Neural cell (in vitro differentiated cells): Measurements from ENCODE around the gene MPDZ. TPM values are rescaled to one million over a fixed set of nuclear protein-coding genes. Genes with fewer than 3 reads are reported as not detected.

Experiments used
- H2AFZ ChIP-seq: fragments of 200-600, 300-800 bp; sonication (generic), shearing (Covaris generic); 2 replicates; pipeline ENCODE4 v1.6.0; 2014; ENCODE audit warnings: low read depth, mild to moderate bottlenecking, antibody characterized with exemption, low read length, moderate library complexity
- H3F3A ChIP-seq: fragments of 200-600 bp; shearing (Covaris generic); 2 replicates; pipeline ENCODE4 v1.6.1; 2016; ENCODE audit warnings: mild to moderate bottlenecking, moderate library complexity, mixed read lengths, antibody characterized with exemption, low read length; ENCODE audit not compliant: insufficient read depth, poor library complexity, severe bottlenecking
- H3K27ac ChIP-seq: fragments of 200-600, 300-800 bp; sonication (generic), shearing (Covaris generic); 2 replicates; pipeline ENCODE4 v1.5.1; 2014; ENCODE audit warnings: mild to moderate bottlenecking, low read length, moderate library complexity
- H3K27me3 ChIP-seq: fragments of 300-800, 200-600 bp; sonication (generic), shearing (Covaris generic); 2 replicates; pipeline ENCODE4 v1.6.0; 2014; ENCODE audit warnings: mild to moderate bottlenecking, low read depth, low read length, moderate library complexity; ENCODE audit not compliant: insufficient read depth
- H3K36me3 ChIP-seq: fragments of 300-800, 200-600 bp; sonication (generic), shearing (Covaris generic); 2 replicates; pipeline ENCODE4 v1.5.1; 2014; ENCODE audit warnings: mild to moderate bottlenecking, antibody characterized with exemption, low read length, moderate library complexity; ENCODE audit not compliant: insufficient read depth
- H3K4me2 ChIP-seq: fragments of 300-800, 200-600 bp; sonication (generic), shearing (Covaris generic); 2 replicates; pipeline ENCODE4 v1.6.0; 2014; ENCODE audit warnings: mild to moderate bottlenecking, low read length
- H3K4me3 ChIP-seq: fragments of 300-800, 200-600 bp; sonication (generic), shearing (Covaris generic); 2 replicates; pipeline ENCODE4 v1.5.1; 2014; ENCODE audit warnings: mild to moderate bottlenecking, low read length, moderate library complexity
- H3K79me2 ChIP-seq: fragments of 200-600 bp; shearing (Covaris generic); replicated peaks from 2 replicates; pipeline ENCODE4 v1.6.0; 2014; ENCODE audit warnings: mild to moderate bottlenecking, low read length, moderate library complexity; ENCODE audit not compliant: insufficient read depth
- H3K9ac ChIP-seq: fragments of 300-800, 200-600 bp; sonication (generic), shearing (Covaris generic); 2 replicates; pipeline ENCODE4 v1.6.1; 2016; ENCODE audit warnings: mild to moderate bottlenecking, low read length, mixed read lengths
- H3K9me2 ChIP-seq: fragments of 200-600 bp; shearing (Covaris generic); 2 replicates; pipeline ENCODE4 v1.6.1; 2016; ENCODE audit warnings: mild to moderate bottlenecking, low read length, mixed read lengths; ENCODE audit not compliant: insufficient read depth
- H3K9me3 ChIP-seq: fragments of 200-600, 300-800 bp; sonication (generic), shearing (Covaris generic); 2 replicates; pipeline ENCODE4 v1.6.1; 2016; ENCODE audit warnings: mild to moderate bottlenecking, mixed run types, low read length, moderate library complexity, mixed read lengths
- H4K20me1 ChIP-seq: fragments of 200-600 bp; shearing (Covaris generic); 2 replicates; pipeline ENCODE4 v1.6.1; 2016; ENCODE audit warnings: mild to moderate bottlenecking, mixed run types; ENCODE audit not compliant: insufficient read depth
- CTCF ChIP-seq: fragments of 450-650 bp; IDR thresholded peaks from 2 replicates; pipeline ENCODE4 v1.5.1; 2014; ENCODE audit warnings: antibody characterized with exemption, mild to moderate bottlenecking, moderate library complexity; ENCODE audit not compliant: poor library complexity, severe bottlenecking
- EP300 ChIP-seq: fragments of 450-650 bp; conservative IDR thresholded peaks from 2 replicates; pipeline ENCODE4 v1.6.1; 2014; ENCODE audit warnings: antibody characterized with exemption, mild to moderate bottlenecking, moderate library complexity; ENCODE audit not compliant: poor library complexity, severe bottlenecking
- EZH2 ChIP-seq: fragments of 200-600, 300-800 bp; shearing (Covaris generic), sonication (generic); IDR thresholded peaks from 2 replicates; pipeline ENCODE4 v1.6.1; 2014; ENCODE audit warnings: antibody characterized with exemption, low read length, borderline replicate concordance, mild to moderate bottlenecking; ENCODE audit not compliant: insufficient read depth, poor library complexity, severe bottlenecking
- MXI1 ChIP-seq: fragments of 450-650 bp; conservative IDR thresholded peaks from 2 replicates; pipeline ENCODE4 v1.6.1; 2014; ENCODE audit warnings: antibody characterized with exemption, mild to moderate bottlenecking; ENCODE audit not compliant: poor library complexity, severe bottlenecking
- POLR2AphosphoS5 ChIP-seq: IDR thresholded peaks from 2 replicates; pipeline ENCODE4 v1.6.1; 2012
- RAD21 ChIP-seq: fragments of 450-650 bp; conservative IDR thresholded peaks from 2 replicates; pipeline ENCODE4 v1.6.1; 2014; ENCODE audit warnings: antibody characterized with exemption, mild to moderate bottlenecking, moderate library complexity
- REST ChIP-seq: IDR thresholded peaks from 2 replicates; pipeline ENCODE4 v1.6.1; 2012; ENCODE audit warnings: borderline replicate concordance
- SMC3 ChIP-seq: fragments of 450-650 bp; conservative IDR thresholded peaks from 2 replicates; pipeline ENCODE4 v1.6.1; 2014; ENCODE audit warnings: antibody characterized with exemption, mild to moderate bottlenecking, moderate library complexity; ENCODE audit not compliant: poor library complexity
- TAF1 ChIP-seq: IDR thresholded peaks from 2 replicates; pipeline ENCODE4 v1.6.1; 2012; ENCODE audit warnings: low read depth
- polyA plus RNA-seq: library from polyadenylated mRNA; depleted of rRNA; stranded (reverse); fragments of >200 nt; gene quantifications from 2 replicates; pipeline ENCODE4 v1.2.3, GENCODE V29; 2014

The MPDZ gene
- polyA plus RNA-seq, 1 donor from 2014 or later = 13.1 TPM

- no peaks in the 10 kb centered on the region for H3K27me3 ChIP-seq
- H3K4me2 ChIP-seq = no peak overlapping the region
- H3K79me2 ChIP-seq = no peaks in the 10 kb centered on the region
- H4K20me1 ChIP-seq = no peaks in the 10 kb centered on the region
- H3K4me3 ChIP-seq = no peak overlapping the region
- H3K9me3 ChIP-seq = no peaks in the 10 kb centered on the region
- no peaks in the 10 kb centered on the region for H3F3A ChIP-seq
- no peak overlapping the region for H2AFZ ChIP-seq
- no peak for TF ChIP-seq EZH2
- no peak for TF ChIP-seq TAF1
- no peak for TF ChIP-seq POLR2AphosphoS5
- TF ChIP-seq CTCF = no peak
- TF ChIP-seq SMC3 = no peak
- TF ChIP-seq REST = no peak
- TF ChIP-seq EP300 = no peak
- no peak for TF ChIP-seq RAD21
- no peak for TF ChIP-seq MXI1
- H3K9me2 ChIP-seq = no peaks in the 10 kb centered on the region
- H3K27ac ChIP-seq = no peak overlapping the region
- H3K36me3 ChIP-seq = peaks cover 3% of the 10 kb centered on the region
- H3K9ac ChIP-seq = no peak overlapping the region
Measured at GRCh38 chr9:13137426-13137825, 142.1 kb downstream of the MPDZ start.

GRCh38 chr9:13131991-13132390 lies 147.5 kb downstream of the MPDZ start:
- Histone ChIP-seq H2AFZ (no peak overlapping the region), H3K27ac (no peak overlapping the region), H3K9me2 (no peaks in the 10 kb centered on the region), H3K4me3 (no peak overlapping the region), H3F3A (no peaks in the 10 kb centered on the region), H3K4me2 (no peak overlapping the region), H3K27me3 (no peaks in the 10 kb centered on the region), H3K36me3 (peaks cover 3% of the 10 kb centered on the region), H4K20me1 (no peaks in the 10 kb centered on the region), H3K9me3 (no peaks in the 10 kb centered on the region), H3K79me2 (no peaks in the 10 kb centered on the region), H3K9ac (no peak overlapping the region)
- TF ChIP-seq REST (no peak), TAF1 (no peak), MXI1 (no peak), RAD21 (no peak), EP300 (no peak)
